Astrocyte (in vitro differentiated cells and primary cell): Measurements from ENCODE around the gene HECA. TPM values are rescaled to one million over a fixed set of nuclear protein-coding genes. Genes with fewer than 3 reads are reported as not detected.
A peak's percentile ranks its signal among the peaks of the same experiment; 100 is the strongest.
"Not testable (repeated sequence)": the region's sequence is repeated elsewhere in the genome, so short reads cannot be mapped to it uniquely, and the experiment has no call there.

Experiments
- DNase-seq: peaks from one replicate; pipeline ENCODE4 v3.0.0-alpha.2; 2010; ENCODE audit warnings: low read depth
- FAIRE-seq: peaks from 2 replicates; lab custom pipeline; 2011; peaks lifted over from hg19 to GRCh38; lab: Jason Lieb, UNC
- H2AFZ ChIP-seq: 2 replicates; pipeline ENCODE4 v1.6.0; 2012; ENCODE audit warnings: low read depth, low read length, inconsistent platforms
- H3K27ac ChIP-seq: 2 replicates; pipeline ENCODE4 v1.5.1; 2011; ENCODE audit warnings: low read depth, low read length, inconsistent platforms
- H3K27me3 ChIP-seq: 2 replicates; pipeline ENCODE4 v1.6.0; 2011; ENCODE audit warnings: low read length, inconsistent platforms; ENCODE audit not compliant: insufficient read depth
- H3K36me3 ChIP-seq: 2 replicates; pipeline ENCODE4 v1.5.1; 2011; ENCODE audit warnings: low read length, inconsistent platforms; ENCODE audit not compliant: insufficient read depth
- H3K4me1 ChIP-seq: 2 replicates; pipeline ENCODE4 v1.5.1; 2011; ENCODE audit warnings: low read length, inconsistent platforms; ENCODE audit not compliant: insufficient read depth
- H3K4me2 ChIP-seq: 2 replicates; pipeline ENCODE4 v1.6.0; 2012; ENCODE audit warnings: low read length, inconsistent platforms
- H3K4me3 ChIP-seq: 2 replicates; pipeline ENCODE4 v1.5.1; 2011; ENCODE audit warnings: low read depth, mild to moderate bottlenecking, low read length, inconsistent platforms; ENCODE audit not compliant: insufficient read depth
- H3K79me2 ChIP-seq: 2 replicates; pipeline ENCODE4 v1.6.0; 2012; ENCODE audit warnings: mild to moderate bottlenecking, low read length, inconsistent platforms; ENCODE audit not compliant: insufficient read depth
- H3K9ac ChIP-seq: 2 replicates; pipeline ENCODE4 v1.6.0; 2012; ENCODE audit warnings: mild to moderate bottlenecking, low read length, inconsistent platforms
- H3K9me3 ChIP-seq: 2 replicates; pipeline ENCODE4 v1.5.1; 2012; ENCODE audit warnings: low read depth, mild to moderate bottlenecking, low read length, inconsistent platforms; ENCODE audit not compliant: insufficient read depth
- H4K20me1 ChIP-seq: 2 replicates; pipeline ENCODE4 v1.6.0; 2012; ENCODE audit warnings: low read length, inconsistent platforms; ENCODE audit not compliant: insufficient read depth
- H3K27ac Mint-ChIP-seq: one replicate; pipeline ENCODE4 v1.8.0; 2021; ENCODE audit warnings: mild to moderate bottlenecking, mixed read lengths; ENCODE audit not compliant: unreplicated experiment
- H3K27me3 Mint-ChIP-seq: one replicate; pipeline ENCODE4 v1.8.0; 2021; ENCODE audit warnings: low read depth, mixed read lengths; ENCODE audit not compliant: unreplicated experiment
- H3K36me3 Mint-ChIP-seq: one replicate; pipeline ENCODE4 v1.8.0; 2021; ENCODE audit warnings: low read depth, mixed read lengths; ENCODE audit not compliant: unreplicated experiment
- H3K4me1 Mint-ChIP-seq: one replicate; pipeline ENCODE4 v1.8.0; 2021; ENCODE audit warnings: low read depth, mixed read lengths; ENCODE audit not compliant: unreplicated experiment
- H3K4me3 Mint-ChIP-seq: one replicate; pipeline ENCODE4 v1.8.0; 2021; ENCODE audit warnings: mild to moderate bottlenecking, moderate library complexity, mixed read lengths; ENCODE audit not compliant: unreplicated experiment
- H3K9me3 Mint-ChIP-seq: one replicate; pipeline ENCODE4 v1.8.0; 2021; ENCODE audit warnings: mild to moderate bottlenecking, mixed read lengths; ENCODE audit not compliant: unreplicated experiment
- EZH2 ChIP-seq: IDR thresholded peaks from 2 replicates; pipeline ENCODE4 v1.6.1; 2012; ENCODE audit warnings: mild to moderate bottlenecking, low read length, inconsistent platforms; ENCODE audit not compliant: insufficient read depth
- total RNA-seq: library from RNA; stranded (reverse); gene quantifications from 2 replicates; pipeline ENCODE4 v1.2.1, GENCODE V29; 2021
- TF ChIP-seq, protein P1 (sequence below): IDR thresholded peaks from 2 replicates; pipeline ENCODE4 v1.5.1; 2011; ENCODE audit warnings: low read depth, mild to moderate bottlenecking, inconsistent platforms, low read length, moderate library complexity; ENCODE audit not compliant: insufficient read depth

HECA gene
- total RNA-seq, 1 donor from 2014 or later: 11.1 TPM

DNA sequence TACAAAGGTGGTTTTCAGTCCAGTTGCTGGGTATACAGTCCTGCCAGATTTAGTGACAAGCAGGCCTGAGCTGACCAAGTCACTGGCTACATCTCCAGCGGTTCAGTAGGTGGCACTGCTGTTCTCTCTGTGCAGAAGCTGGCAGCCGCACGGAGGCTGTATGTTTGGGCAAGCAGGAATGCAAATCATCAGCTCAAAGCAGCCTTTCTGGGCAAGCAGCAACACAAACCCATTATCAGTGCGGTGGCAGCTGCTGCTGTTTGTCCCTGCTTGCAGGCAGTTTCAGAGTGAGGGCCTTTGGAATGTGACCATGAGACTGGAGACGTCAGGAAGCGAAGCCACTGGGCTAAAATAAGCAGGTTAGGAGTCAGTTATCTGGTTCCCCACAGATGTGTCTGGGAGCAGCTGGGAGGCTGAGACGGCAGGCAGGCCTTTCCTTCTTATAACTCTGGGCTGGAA is 84.4 kb downstream of the HECA start:
- H3K4me1 ChIP-seq: peaks cover 7% of the 10 kb centered on the region
- H3K36me3 ChIP-seq: no peaks in the 10 kb centered on the region
- H3K4me3 ChIP-seq: peak overlapping the region; percentile 11
- FAIRE-seq (peak; percentile 88), DNase-seq (peak; percentile 94)
- H3K9me3 Mint-ChIP-seq: no peaks in the 10 kb centered on the region
- H3K36me3 Mint-ChIP-seq: no peaks in the 10 kb centered on the region
- no peaks in the 10 kb centered on the region for H4K20me1 ChIP-seq
- H3K27me3 Mint-ChIP-seq: no peaks in the 10 kb centered on the region
- no peaks in the 10 kb centered on the region for H3K79me2 ChIP-seq
- no peaks in the 10 kb centered on the region for H3K9me3 ChIP-seq
- peak overlapping the region; percentile 37 for H3K9ac ChIP-seq
- peaks cover 3% of the 10 kb centered on the region for H3K4me1 Mint-ChIP-seq
- H3K27ac ChIP-seq: no peak overlapping the region
- peak overlapping the region; percentile 42 for H3K4me3 Mint-ChIP-seq
- H3K4me2 ChIP-seq: peak overlapping the region; percentile 61
- H3K27me3 ChIP-seq: no peaks in the 10 kb centered on the region
- H2AFZ ChIP-seq: peak overlapping the region; percentile 83
- H3K27ac Mint-ChIP-seq: peak overlapping the region; percentile 59
- no peak for TF ChIP-seq EZH2
- TF ChIP-seq, protein P1, sequence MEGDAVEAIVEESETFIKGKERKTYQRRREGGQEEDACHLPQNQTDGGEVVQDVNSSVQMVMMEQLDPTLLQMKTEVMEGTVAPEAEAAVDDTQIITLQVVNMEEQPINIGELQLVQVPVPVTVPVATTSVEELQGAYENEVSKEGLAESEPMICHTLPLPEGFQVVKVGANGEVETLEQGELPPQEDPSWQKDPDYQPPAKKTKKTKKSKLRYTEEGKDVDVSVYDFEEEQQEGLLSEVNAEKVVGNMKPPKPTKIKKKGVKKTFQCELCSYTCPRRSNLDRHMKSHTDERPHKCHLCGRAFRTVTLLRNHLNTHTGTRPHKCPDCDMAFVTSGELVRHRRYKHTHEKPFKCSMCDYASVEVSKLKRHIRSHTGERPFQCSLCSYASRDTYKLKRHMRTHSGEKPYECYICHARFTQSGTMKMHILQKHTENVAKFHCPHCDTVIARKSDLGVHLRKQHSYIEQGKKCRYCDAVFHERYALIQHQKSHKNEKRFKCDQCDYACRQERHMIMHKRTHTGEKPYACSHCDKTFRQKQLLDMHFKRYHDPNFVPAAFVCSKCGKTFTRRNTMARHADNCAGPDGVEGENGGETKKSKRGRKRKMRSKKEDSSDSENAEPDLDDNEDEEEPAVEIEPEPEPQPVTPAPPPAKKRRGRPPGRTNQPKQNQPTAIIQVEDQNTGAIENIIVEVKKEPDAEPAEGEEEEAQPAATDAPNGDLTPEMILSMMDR: peak; percentile 74

DNA sequence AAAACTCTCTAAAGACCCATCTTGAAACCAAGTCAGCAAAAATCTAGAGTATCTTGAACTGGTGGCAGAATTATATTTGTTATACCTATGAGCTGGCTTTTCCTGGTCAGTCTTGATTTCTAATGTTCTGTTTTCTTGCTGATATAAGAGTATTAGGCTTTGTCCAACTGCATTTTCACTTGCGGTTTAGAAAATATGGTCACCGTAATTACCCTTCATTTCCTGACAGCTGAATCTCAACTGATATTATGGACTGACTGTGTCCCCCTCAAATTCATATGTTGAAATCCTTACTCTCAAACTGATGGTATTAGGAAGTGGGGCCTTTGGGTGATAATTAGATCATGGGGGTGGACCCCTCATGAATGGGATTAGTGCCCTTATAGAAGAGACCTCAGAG is 84.9 kb downstream of the HECA start:
- Mint-ChIP-seq H3K27me3 (no peaks in the 10 kb centered on the region), H3K4me3 (peak overlapping the region; percentile 42), H3K36me3 (no peaks in the 10 kb centered on the region), H3K9me3 (no peaks in the 10 kb centered on the region), H3K27ac (peak overlapping the region; percentile 59), H3K4me1 (peaks cover 3% of the 10 kb centered on the region)
- no peak for DNase-seq
- H3K4me2 ChIP-seq: peak overlapping the region; percentile 61
- H3K4me1 ChIP-seq: peaks cover 7% of the 10 kb centered on the region
- no peak for TF ChIP-seq EZH2
- H3K36me3 ChIP-seq: no peaks in the 10 kb centered on the region
- H3K27me3 ChIP-seq: no peaks in the 10 kb centered on the region
- FAIRE-seq: no peak
- H3K4me3 ChIP-seq: no peak overlapping the region
- peak overlapping the region; percentile 37 for H3K9ac ChIP-seq
- peak overlapping the region; percentile 83 for H2AFZ ChIP-seq
- no peaks in the 10 kb centered on the region for H3K79me2 ChIP-seq
- H3K27ac ChIP-seq: no peak overlapping the region
- no peaks in the 10 kb centered on the region for H3K9me3 ChIP-seq
- no peaks in the 10 kb centered on the region for H4K20me1 ChIP-seq

DNA sequence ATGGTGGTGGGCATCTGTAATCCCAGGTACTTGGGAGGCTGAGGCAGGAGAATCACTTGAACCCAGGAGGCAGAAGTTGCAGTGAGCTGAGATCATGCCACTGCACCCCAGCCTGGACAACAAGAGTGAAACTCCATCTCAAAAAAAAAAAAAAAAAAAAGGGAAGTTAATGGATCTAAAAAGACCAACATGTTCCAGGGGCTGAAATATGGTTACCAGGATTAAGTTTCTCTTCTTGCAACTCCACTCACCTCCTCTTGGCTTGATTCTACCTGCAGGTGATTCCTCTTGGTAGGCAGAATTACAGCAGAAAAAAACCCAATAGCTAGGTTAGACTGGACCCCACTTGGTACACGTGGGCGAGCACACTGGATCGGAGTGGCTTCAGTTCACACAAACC is 93.5 kb downstream of the HECA start:
- H3K9ac ChIP-seq, H2AFZ ChIP-seq, H3K9me3 ChIP-seq, H3K4me2 ChIP-seq, H3K4me1 ChIP-seq, FAIRE-seq, H4K20me1 ChIP-seq, H3K36me3 ChIP-seq, H3K4me3 Mint-ChIP-seq, H3K4me3 ChIP-seq, H3K27me3 ChIP-seq, DNase-seq, H3K79me2 ChIP-seq, H3K27ac Mint-ChIP-seq, H3K27me3 Mint-ChIP-seq, H3K27ac ChIP-seq, H3K36me3 Mint-ChIP-seq, H3K9me3 Mint-ChIP-seq: not testable (repeated sequence)
- H3K4me1 Mint-ChIP-seq: peaks cover 12% of the 10 kb centered on the region

Other genes with a start within 250 kb of the HECA start
- gene REPS1, start 146.8 kb upstream of the HECA start, total RNA-seq: 31.7 and 39.1 TPM in 2 replicates
- 46.6 and 66.0 TPM in 2 replicates for gene ABRACL, start 106.3 kb upstream of the HECA start, total RNA-seq
- gene TXLNB, start 156.9 kb downstream of the HECA start, total RNA-seq: 0.57 and 0.58 TPM in 2 replicates
- gene CITED2, start 239.6 kb downstream of the HECA start, total RNA-seq: 348 and 449 TPM in 2 replicates